Cerebellar cortex (tissue), 1 donor: ENCODE data around the gene FZR1.
A peak's percentile ranks its signal among the peaks of the same experiment; 100 is the strongest.

Experiments used
- DNase-seq: peaks from one replicate; pipeline ENCODE4 v3.0.0-alpha.2; 2015; ENCODE audit warnings: low spot score

FZR1 gene

DNA sequence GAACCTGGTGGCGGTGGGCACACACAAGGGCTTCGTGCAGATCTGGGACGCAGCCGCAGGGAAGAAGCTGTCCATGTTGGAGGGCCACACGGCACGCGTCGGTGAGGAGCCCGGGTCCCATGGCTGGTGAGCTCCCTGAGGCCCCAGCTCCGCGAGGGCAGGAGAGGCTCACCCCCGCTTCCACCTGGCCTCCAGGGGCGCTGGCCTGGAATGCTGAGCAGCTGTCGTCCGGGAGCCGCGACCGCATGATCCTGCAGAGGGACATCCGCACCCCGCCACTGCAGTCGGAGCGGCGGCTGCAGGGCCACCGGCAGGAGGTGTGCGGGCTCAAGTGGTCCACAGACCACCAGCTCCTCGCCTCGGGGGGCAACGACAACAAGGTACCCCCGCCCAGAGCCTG is 25.6 kb downstream of the FZR1 start:
- DNase-seq, result no peak

DNA sequence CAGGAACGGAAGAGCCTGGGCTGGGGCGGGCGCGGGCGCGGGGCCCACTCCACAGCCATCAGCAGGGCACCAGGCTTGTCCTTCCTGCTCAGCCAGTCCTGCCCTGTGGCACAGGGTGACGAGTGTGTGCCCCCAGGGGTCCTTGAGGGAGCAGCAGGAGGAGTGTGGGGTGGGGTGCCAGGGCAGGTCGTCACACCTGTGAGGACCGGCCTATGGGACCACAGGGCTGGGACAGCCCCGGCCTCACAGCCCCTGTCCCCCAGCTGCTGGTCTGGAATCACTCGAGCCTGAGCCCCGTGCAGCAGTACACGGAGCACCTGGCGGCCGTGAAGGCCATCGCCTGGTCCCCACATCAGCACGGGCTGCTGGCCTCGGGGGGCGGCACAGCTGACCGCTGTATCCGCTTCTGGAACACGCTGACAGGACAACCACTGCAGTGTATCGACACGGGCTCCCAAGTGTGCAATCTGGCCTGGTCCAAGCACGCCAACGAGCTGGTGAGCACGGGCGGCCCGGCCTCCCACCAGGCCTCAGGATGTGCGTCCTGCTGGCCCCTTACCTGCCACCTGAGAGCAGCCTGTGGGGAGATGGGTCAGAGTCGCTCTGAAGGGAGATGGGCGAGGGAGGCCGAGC is 26.2 kb downstream of the FZR1 start:
- DNase-seq, result no peak

GRCh38 chr19:3533033-3533432 is 26.9 kb downstream of the FZR1 start:
- DNase-seq, result no peak

DNA sequence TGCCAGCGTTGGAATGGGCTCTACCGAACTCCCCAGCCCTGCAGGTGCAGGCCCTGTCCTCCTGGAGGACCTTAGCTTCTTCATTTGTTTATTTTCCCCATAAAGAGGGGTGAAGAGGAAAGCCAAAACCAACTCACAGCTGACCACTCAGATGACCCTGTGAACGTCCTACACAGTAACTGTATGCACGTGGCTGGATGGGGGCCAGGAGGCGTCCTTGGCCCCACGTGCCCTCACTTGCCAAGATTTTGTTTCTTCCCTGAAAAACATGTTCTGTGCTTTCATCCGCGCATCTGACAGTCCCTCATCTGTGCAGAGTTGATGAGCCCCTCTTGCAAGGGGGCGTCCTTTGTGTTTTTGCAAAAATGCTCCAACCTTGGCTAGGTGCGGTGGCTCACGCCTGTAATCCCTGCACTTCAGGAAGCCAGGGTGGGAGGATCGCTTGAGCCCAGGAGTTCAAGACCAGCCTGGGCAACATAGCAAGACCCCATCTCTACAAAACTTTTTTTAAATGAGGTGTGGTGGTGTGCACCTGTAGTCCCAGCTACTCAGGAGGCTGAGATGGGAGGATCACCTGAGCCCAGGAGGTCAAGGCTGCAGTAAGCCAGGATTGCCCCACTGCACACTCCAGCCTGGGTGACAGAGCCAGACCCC is 27.6 kb downstream of the FZR1 start:
- no peak for DNase-seq

GRCh38 chr19:3534375-3535234 is 28.5 kb downstream of the FZR1 start:
- no peak for DNase-seq

DNA sequence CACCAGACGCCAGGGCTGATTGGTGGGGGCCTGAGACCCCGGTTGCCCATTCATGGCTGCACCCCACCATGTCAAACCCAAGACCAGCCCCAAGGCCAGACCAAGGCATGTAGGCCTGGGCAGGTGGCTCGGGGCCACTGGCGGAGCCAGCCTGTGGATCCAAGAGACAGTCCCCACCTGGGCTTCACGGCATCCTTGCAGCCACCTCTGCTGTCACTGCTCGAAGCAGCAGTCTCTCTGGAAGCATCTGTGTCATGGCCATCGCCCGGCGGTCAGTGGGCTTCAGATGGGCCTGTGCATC is 29.1 kb downstream of the FZR1 start:
- DNase-seq, result no peak

GRCh38 chr19:3535563-3535965 is 29.5 kb downstream of the FZR1 start:
- no peak for DNase-seq

DNA sequence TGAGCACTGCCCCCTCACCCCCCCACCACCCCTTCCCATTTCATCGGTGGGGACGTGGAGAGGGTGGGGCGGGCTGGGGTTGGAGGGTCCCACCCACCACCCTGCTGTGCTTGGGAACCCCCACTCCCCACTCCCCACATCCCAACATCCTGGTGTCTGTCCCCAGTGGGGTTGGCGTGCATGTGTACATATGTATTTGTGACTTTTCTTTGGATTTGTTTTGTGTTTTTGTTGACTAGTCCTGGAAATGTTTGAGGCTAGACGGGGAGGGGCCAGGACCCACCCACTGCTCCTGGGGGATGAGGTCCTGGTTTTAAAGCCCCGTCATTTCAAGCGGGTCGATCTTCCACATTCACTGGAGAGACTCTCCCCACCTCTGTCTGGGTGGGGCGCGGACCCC is 29.9 kb downstream of the FZR1 start:
- no peak for DNase-seq

GRCh38 chr19:3536429-3537100 is 30.5 kb downstream of the FZR1 start:
- DNase-seq, result peak; percentile 38

GRCh38 chr19:3537101-3537437 is 31.0 kb downstream of the FZR1 start:
- no peak for DNase-seq

DNA sequence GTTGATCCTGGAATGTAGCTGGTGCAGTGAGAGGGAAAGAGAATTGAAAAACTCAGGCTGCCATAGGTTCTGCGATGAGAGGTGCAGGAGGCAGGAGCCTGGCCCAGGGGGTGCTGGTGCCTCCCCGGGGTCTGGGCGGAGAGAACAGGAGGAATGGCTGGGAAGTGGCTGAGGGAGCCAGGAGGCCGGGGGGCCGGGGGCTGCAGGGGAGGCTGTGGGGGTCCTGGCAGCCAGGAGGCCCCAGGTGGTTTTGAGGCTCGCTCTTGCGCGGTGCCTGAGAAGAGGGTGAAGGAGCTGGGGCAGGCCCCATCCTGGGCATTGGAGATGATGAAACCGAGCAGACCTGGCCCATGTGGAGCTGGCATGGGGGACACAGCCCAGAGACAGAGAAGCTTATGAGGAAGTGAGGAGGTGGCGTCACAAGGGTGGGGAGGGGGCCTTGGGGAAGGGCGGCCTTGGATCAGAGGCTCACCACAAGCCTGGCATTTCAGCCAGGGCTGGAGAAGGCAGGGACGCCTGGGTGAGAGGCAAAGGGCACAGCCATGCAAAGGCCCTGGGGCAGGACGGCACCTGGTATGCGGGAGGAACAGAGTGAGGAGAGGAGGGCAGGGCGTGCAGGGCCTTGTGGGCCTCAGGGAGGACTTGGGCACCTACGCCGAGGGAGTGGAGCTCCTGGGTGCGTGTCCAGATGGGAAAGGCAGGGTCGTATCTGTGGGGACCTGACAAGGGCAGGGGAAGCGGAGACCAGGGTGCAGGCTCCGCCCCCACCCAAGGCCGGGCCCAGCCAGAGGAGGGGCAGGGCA is 31.5 kb downstream of the FZR1 start:
- DNase-seq, result no peak

DNA sequence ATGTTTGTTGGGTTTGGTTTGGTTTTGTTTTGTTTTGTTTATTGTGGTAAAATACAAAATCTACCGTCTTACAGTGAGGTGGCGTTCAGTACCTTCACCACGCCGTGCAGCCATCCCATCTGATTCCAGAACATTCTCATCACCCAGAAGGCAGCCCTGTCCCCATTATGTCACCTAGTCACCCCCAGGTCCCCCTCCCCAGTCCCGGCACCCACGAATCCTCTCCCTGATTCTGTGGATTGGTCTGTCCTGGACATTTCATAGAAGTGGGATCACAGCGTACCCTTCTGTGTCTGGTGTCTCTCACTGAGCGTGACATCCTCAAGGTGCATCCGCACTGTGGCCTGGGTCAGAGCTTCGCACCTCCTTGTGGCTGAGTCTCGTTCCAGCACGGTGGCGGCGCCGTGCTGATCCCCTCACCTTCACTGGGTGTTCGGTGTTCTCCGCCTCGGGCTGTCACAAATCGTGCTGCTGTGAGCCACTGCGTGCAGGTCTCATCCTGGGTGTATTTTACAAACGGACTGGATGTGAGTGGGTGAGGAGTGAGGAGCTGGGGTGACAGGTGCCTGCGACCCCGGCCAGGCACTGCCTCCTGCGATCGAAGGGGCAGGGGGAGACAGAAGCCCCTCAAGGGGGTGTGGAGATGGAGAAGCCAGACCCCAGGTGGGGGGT is 32.3 kb downstream of the FZR1 start:
- DNase-seq, result no peak

DNA sequence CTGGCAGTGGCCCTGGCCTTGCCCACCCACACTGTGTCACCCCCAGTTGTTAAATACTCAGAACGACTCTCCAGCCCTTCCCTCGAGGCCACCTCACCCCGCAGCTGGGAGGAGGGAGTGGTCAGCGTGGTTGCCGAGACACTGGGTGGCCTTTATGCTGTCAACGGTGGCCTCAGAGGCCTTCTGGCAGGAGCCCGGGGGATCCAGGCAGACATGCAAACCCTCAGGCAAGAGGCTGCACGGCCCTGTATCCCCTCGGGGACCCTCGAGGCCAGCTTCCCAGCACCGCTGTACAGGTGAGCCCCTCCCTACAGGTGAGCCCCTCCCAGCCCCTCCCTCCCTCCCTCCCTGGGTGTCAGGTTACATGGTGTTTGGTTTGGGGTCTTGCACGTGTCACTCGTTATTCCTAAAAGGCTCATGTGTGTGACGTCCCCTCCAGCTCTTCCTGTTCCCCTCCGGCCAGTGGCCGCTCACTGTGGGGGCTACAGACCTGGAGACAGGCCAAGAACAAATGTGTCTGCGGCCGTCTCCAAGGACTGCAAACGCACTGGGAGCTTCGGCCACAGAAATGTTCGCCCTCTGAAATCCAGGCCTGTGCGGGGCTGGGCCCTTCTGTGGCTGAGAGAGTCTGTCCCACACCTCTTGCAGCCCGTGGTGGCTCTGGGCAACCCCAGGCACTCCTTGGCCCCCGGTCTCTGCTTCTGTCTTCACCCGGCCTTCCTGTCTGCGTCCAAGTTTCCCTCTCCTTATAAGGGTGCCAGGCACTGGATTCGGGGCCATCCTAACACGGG is 33.0 kb downstream of the FZR1 start, which contains the start of gene TEKTIP1:
Gene TEKTIP1, plus strand, starts transcription at position 210 of the 791 bp plus-strand sequence. Its CDS starts 4 bp downstream, at position 214.
- peak; percentile 33 for DNase-seq

DNA sequence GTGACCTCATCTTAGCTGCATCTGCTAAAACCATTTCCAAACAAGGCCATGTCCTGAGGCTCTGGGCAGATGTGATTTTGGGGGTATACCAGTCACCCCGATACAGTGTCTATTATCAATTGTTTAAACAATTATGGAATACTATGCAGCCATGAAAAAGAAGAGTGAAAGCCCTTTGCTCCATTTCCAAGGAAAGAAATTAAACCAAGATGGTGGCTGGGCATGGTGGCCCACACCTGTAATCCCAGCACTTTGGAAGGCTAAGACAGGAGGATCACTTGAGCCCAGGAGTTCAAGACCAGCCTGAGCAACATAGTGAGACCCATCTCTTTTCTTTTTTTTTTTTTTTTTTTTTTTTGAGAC is 33.6 kb downstream of the FZR1 start:
- DNase-seq, result no peak

GRCh38 chr19:3543150-3544057 is 37.3 kb downstream of the FZR1 start:
- DNase-seq, result no peak

GRCh38 chr19:3544058-3544376 is 37.9 kb downstream of the FZR1 start:
- no peak for DNase-seq

GRCh38 chr19:3544742-3545668 is 38.9 kb downstream of the FZR1 start:
- DNase-seq, result peak; percentile 61

DNA sequence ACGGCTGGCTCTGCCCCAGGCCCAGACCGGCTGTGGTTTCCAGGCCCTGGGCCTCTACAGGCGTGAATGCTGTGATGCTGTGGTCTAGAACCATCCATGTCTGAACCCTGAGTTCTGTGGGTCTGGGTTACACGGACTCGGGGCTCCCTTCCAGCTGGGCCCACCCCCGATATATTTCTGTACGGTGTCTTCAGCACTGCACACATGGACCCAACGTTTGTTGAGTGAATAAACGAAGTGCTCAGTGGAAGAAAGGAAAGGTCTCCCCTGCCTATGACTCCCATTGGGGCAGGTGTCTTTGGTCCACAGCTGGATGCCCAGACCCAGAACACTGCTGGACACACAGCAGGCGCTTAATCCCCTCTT is 39.5 kb downstream of the FZR1 start:
- DNase-seq, result no peak

GRCh38 chr19:3546119-3546518 is 40.0 kb downstream of the FZR1 start:
- no peak for DNase-seq
